Stimulated activated CD4-positive, alpha-beta T cell treated with anti-CD3 and anti-CD28 coated beads, Interleukin-2, amount 100 ng/mL, for 48 hours (primary cell): ENCODE measurements around the gene POLR2H.
A peak's percentile ranks its signal among the peaks of the same experiment; 100 is the strongest.
"Not testable (repeated sequence)": the region's sequence is repeated elsewhere in the genome, so short reads cannot be mapped to it uniquely, and the experiment has no call there.

ENCODE experiments used
- DNase-seq, 2 donors: peaks; one replicate each; pipeline ENCODE4 v3.0.0-alpha.2; 2020

The POLR2H gene

DNA sequence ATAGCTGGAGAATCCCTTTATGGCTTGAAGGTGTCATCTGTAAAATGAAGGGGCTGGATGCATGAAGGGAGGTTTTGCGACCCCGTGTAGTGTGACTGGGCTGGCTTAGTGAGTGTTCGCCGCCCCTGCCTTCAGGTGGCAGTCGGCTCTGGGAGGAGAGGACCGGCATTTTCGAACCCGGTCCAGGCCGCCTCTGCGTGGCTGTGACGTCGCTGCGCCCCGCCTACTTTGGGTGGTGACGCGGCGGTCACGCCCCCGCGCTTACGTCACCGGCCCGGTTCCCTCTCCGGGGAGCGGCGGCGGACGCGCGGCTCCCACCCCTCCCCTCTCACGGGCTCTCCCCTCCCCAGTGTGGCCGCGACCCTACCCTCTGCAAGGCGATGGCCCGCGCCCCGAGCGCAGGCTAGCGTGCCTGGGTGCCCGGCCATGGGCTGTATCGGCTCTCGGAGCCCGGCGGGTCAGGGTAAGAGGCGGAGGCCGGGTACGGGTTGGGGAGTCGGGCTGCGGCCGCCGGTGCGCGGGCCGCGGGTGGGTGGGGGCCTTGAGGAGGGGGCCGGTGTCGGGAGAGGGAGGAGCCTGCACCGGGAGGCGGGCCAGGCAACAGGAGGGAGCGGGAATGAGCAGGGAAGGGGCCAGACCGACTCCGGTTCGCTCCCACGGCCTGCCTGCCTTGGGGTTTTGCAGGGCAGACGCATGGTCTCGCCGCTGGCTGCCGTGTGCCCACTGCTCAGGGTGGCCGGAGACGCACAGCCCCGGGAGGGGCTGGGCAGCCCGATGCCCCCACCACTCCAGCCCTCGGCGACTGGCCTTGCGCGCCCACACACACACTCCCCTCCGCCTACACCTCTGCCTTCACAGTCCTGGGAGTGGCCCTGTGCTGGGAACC lies 25.6 kb upstream of the POLR2H start:
- peak; percentile 89 to 94 for DNase-seq

DNA sequence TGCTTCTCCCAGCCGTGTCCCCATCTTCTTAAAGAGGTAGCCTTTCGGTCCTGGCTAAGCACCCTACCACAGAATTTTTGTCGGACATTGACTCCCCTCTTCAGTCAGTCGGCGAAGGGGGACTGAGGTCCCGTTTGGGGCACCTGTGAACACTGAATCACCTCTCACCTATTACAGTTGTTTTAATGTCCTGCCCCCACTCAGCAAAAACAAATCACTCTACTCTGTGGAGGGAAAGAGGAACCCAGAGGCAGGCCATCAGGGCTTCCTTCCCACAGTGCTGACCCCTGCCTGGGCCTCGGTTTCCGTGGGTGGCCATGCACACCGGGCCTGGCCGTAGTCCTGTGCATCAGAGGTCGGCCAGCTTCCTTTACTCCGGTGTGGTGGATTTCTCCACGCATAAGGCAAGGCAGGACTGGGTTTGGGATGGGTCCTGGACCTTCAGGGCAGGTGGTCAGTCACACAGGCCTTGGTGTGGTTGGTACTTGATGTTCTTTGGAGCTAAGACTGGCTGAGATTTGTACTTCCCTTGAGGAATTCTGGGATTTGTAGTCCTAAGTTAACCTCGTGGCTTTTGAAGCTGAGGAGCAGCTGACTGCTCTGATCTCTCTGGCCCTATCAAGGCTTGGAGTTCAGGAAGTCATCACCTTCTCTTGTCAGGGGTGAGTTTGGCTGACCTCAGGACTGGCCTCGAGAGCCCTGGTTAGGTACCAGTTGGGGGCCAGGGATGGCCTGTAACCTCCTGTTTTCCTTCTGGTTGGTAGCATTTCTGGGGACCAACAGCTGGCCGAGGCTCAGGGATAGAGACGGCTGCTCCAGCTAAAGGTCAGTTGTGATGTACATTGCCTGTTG lies 24.7 kb upstream of the POLR2H start:
- DNase-seq: no peak

DNA sequence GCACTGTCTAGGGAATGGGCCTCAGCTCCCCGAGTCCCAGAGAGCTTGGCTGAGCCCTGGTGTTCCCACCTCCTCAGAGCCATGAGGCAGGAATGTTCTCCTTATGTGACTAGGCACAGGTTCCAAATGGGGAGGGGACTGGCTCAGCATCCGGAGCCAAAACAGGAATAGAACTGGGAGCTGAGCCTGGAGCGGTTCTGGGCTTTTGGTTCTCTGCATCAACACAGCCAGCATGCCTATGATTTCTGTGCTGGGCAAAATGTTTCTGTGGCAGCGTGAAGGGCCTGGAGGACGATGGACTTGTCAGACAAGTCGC lies 24.2 kb upstream of the POLR2H start, which contains the start of gene FAM131A:
Gene FAM131A (plus strand): TSS at position 202 of the 316 bp plus-strand sequence. CDS start 31 bp downstream, at position 233.
- no peak for DNase-seq

DNA sequence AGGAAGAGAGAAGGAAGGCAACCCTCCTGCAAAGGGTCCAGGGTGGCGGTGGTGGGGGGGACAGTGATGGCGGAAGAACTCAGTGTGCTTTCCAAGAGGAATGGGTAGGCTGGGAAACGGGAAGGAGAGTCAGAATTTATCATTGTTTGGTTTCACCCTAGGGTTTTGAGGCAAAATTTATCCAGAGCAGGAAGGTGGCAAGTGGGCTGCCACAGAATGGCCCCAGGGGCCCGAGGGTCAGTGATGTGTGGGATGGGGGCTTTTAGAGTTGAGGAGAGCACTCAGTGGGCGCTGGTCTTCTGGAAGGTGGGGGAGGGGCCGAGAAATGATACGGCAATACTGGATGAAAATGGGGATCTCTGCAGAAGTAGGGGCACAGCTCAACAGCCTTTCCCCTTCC lies 23.5 kb upstream of the POLR2H start:
- DNase-seq: no peak

DNA sequence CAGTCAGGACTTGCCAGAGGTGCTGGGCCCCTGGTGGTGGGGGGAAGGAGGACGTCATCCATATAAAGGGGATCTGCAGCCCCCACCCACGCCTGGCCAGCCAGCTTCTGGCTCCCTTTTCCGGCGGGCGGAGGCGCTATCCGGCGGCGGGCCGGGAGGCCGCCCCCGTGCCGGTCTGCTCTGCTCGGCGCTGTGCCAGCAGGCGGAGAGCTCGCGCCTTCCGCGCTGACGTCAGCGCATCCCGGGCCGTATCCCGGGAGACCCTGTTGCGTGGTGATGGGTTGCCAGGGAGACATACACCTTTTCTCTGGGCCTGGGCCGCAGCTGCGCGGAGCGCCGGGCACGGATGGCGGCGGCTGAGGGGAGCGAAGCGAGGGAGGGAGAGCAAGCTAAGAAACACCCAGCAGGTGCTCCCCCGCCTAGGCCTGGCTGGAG lies 23.0 kb upstream of the POLR2H start:
- DNase-seq: no peak

DNA sequence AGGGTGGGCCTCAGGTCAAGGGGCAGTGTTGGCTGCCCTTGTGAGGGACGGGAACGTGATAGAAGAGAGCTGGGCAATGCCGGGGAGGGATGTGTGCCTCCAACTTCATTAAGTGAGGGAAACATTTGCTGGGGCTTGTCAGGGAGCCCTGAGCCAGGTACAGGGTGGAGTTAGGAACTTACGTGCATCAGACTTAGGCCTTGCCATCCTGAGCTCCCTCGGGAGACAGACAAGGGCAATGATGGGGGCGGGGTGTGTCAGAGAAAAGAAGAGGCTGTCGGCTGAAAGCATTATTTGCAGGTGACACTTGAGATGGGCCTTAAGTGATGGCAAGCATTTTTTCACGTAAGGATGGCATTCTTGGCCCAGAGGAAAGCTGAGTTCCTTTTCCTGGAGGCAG lies 22.5 kb upstream of the POLR2H start:
- DNase-seq: no peak

DNA sequence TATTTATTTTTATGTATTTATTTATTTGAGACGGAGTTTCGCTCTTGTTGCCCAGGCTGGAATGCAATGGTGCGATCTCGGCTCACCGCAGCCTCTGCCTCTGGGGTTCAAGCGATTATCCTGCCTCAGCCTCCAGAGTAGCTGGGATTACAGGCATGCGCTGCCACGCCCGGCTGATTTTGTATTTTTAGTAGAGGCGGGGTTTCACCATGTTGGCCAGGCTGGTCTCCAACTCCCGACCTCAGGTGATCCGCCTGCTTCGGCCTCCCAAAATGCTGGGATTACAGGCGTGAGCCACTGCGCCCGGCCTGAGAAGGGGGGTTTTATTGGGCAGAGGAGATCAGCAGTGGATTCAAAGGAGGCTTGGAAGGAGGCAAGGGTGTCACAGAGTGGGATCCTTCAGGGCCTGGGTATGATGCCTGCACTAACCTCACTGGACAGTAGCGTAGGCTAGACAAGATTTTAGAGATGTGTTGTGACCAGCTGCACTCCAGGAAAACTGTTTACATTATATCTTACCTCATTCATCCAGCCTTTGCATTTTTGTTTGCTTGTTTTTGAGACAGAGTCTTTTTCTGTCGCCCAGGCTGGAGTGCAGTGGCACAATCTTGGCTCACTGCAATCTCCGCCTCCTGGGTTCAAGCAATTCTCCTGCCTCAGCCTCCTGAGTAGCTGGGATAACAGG lies 21.9 kb upstream of the POLR2H start:
- not testable (repeated sequence) for DNase-seq

DNA sequence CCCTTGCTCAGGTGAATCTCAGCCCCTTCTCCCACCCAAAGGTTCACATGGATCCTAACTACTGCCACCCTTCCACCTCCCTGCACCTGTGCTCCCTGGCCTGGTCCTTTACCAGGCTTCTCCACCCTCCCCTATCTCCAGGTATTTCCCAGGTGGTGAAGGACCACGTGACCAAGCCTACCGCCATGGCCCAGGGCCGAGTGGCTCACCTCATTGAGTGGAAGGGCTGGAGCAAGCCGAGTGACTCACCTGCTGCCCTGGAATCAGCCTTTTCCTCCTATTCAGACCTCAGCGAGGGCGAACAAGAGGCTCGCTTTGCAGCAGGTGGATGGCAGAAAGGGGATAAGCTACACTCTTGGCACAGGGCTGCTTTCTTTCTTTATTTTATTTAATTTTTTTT lies 19.6 kb upstream of the POLR2H start:
- DNase-seq: no peak

DNA sequence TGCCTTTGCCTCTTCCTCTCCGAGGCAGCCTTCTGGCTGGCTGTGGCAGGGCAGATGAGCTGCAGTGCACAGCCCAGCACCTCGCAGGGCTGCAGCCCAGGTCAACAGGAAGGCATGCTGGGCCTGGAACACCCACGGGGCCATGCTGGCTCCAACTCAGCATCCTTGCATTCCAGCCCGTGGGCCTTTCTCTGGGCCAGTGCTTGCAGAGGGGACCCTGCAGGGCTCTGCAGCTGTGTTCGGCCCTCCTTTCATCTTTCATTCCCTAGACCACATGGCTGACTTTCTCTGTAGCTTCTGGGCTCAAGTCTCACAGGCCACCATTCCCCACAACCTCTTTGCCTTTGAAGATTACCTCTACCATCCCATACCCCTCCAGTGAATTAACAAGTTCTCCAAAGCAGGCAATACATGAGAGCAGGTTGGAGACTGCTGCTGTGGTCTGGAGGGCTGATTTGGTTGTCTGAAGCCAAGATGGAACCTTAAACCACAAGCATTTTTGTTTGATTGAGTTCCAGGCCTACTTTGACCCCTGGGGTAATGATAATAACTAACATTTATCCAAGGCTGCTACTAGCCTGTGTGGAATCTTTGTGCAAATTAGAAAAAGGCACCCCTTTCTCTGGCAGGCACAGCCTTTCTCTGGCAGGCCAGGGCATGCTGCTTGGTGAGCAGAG lies 18.2 kb upstream of the POLR2H start:
- no peak for DNase-seq

DNA sequence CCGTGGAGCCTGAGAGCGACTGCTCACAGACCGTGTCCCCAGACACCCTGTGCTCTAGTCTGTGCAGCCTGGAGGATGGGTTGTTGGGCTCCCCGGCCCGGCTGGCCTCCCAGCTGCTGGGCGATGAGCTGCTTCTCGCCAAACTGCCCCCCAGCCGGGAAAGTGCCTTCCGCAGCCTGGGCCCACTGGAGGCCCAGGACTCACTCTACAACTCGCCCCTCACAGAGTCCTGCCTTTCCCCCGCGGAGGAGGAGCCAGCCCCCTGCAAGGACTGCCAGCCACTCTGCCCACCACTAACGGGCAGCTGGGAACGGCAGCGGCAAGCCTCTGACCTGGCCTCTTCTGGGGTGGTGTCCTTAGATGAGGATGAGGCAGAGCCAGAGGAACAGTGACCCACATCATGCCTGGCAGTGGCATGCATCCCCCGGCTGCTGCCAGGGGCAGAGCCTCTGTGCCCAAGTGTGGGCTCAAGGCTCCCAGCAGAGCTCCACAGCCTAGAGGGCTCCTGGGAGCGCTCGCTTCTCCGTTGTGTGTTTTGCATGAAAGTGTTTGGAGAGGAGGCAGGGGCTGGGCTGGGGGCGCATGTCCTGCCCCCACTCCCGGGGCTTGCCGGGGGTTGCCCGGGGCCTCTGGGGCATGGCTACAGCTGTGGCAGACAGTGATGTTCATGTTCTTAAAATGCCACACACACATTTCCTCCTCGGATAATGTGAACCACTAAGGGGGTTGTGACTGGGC lies 16.8 kb upstream of the POLR2H start:
- DNase-seq: no peak

DNA sequence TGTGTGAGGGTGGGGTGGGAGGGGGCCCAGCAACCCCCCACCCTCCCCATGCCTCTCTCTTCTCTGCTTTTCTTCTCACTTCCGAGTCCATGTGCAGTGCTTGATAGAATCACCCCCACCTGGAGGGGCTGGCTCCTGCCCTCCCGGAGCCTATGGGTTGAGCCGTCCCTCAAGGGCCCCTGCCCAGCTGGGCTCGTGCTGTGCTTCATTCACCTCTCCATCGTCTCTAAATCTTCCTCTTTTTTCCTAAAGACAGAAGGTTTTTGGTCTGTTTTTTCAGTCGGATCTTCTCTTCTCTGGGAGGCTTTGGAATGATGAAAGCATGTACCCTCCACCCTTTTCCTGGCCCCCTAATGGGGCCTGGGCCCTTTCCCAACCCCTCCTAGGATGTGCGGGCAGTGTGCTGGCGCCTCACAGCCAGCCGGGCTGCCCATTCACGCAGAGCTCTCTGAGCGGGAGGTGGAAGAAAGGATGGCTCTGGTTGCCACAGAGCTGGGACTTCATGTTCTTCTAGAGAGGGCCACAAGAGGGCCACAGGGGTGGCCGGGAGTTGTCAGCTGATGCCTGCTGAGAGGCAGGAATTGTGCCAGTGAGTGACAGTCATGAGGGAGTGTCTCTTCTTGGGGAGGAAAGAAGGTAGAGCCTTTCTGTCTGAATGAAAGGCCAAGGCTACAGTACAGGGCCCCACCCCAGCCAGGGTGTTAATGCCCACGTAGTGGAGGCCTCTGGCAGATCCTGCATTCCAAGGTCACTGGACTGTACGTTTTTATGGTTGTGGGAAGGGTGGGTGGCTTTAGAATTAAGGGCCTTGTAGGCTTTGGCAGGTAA lies 16.0 kb upstream of the POLR2H start:
- no peak for DNase-seq

DNA sequence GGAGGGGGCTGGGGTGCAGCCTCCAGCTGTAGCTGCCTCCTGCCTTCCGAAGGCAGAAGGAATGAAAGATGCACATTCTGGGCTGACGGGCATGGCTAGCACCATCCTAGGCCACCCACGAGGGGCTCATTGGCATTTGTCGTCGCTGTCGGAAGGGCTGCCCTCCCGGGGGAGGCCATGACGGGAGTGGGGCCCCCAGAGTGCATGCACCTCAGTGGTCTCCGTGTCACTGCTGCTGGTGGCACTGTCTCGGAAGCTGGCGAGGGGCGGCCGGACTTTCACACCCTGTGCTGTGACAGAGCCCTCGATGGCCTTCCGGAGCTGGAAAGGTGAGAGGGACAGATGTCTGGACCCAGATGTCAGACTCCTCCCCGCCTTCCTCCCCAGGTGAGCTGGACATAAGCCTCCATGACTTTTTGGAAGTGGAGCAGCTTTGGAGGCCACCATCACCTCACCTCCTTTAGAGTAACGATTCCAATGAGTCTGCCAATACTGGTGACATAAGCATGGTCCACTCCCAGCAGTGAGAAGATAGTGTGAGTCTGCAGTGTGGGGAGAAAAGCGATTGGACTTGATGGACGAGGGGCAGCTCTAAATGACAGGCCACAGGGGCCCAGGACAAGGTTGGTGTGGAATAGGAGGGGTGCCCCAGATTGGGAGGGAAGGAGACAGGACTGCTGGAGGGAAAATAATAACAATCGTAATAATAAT lies 14.9 kb upstream of the POLR2H start:
- DNase-seq: no peak

DNA sequence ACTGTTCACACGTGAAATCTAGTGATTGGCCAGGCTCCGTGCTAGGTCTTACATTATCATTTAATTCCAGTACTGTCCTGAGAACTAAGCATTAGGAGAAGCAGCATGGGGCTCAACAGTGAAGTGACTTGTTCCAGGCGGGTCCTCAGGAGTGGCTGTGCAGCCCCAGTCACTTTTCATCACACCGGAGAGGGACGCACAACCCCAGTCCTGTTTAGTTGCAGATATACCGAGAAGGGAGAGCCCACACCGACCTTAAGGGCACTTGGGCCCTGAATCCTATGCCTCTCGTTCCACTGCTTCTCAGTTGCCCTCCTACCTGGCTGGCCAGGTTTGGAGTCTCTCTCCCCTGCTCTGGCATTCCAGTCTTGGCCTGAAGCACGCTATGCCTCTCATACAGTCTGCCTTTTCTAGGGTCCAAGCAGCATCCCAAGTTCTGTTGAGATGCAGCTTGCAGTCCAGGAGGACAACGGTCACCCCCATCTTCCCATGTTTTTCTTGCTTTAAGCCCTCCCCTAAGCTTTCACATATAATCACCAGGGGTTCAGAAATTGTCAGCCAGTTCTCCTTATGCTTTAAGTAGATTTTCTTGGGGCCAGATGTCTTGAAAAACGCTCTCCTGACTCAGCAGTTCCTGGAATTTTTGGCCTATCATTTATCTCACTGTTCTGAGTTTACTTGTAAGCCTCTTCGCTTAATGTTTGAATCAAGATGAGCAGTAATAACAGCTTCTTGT lies 14.0 kb upstream of the POLR2H start:
- no peak for DNase-seq

DNA sequence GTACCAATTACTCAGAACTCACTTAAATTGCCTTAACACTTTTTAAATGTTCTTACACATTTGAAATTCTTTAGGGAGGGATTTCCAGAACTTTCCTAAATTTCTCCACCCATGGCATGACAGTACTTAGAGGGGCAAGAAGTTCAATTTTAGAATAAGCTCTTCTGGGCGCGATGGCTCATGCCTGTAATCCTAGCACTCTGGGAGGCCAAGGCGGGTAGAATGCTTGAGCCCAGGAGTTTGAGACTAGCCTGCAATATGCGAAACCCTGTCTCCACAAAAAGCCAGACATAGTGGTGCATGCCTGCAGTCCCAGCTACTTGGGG lies 13.5 kb upstream of the POLR2H start:
- DNase-seq: no peak

DNA sequence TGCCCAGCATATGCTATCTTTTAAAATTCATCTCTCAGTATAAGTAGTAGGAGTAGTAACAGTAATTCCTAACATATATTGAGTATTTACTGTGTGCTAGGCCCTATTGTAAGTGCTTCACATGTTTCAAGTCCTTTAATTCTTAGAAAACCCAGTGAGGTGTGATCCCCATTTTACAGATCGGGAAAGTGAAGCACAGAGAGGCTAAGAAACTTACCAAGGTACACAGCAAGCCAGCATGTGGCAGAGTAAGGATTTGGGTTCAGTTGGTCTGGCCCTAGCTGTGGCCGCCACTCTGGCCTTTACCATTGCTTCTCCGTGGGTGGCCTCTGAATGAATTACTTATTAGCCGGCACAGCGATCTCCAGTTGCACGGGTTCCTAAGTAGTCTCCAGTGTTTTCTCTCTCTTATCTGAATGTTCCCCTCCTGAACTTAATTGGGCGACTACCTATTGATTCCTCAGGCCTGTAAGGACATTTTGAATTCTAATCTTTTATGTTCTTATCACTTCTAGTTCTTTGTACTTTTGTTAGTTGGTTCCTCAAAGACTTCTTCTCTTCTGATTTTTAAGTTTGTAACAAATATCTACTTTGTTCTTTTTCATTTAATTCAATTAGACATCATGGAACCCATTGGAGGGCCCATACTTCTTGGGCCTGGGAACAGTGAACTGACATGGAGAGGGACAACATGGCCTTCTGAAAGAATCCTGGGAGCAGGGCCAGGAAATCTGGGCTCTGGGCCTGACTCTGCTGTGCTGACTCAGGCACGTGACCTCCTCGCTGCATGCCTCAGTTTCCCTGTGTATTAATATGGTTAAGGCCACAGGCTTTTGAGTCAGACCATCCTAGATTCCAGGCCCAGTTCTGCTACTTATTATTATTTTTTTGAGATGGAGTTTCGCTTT lies 11.7 kb upstream of the POLR2H start:
- DNase-seq: no peak

DNA sequence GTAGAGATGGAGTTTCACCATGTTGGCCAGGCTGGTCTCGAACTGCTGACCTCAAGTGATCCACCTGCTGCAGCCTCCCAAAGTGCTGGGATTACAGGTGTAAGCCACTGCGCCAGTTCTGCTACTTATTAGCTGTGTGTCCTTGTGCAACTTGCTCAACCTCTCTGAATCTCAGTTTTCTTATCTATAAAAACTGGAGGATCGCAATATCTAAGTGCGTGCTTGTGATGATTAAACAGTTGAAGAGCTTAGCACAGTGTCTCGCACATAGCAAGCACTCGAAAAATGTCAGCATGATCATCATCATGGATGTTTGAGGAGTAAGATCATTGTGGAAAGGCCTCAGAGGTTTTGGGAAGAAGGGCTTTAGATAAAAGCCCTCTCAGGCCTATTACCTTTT lies 10.9 kb upstream of the POLR2H start:
- DNase-seq: no peak

DNA sequence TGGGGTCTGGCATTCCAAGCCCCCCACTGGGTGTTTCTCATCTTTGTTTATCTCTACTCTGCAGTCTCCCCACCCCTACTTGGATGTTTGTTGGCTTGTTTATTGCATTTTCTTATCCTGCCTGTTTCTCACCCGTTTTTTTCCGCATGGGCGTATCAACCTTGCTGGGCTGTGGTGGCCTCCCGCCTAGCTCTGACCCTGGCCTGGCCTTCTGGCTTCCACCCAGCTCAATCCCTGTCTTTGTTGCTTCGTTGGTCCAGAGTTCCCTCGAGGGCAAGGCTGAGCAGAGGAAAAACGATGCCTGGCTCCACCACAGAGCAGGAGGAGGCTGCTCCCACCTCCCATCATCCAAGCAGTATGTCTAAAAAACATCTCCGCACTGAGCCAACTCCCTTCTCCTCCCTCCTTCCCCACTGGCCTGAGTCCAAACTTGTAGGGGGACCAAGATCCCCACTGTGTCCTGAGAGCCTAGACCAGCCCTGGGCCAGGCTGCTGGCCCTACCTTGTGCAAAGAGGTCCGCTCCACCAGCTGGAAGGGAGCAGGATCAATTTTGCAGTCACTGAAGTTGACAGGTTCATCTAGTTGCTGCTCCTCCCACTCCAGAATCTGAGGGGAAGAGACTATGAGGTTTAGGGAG lies 9.9 kb upstream of the POLR2H start:
- DNase-seq: no peak

DNA sequence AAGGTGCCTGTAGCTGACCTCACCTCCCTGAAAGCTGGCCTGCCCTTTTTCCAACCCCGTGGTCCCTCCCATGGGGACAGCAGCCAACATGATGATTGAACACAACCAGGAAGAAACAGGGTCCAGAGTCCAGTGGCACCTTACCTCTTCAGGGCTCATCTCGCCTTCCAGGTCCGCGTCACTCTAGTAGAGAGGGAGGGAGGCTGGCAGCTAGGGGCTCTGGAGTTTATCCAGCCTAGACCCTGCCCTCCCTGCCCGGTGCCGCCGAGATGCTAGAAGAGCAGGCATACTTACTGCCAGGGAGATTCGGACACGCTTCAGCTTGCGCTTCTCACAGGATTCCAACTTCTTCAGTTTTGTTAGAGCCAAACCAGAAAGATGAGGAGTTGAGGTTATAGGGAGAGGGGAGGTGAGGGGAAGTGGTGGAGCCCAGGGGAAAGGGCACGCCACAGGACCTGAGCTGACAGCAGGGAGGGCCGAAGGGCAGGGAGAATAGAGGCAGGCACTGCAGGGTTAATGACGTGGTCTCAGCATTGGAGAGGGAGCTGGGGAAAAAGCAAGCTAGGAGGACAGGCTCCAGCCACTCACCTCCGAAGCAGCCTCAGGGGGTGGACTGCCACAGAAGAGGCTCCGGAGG lies 9.2 kb upstream of the POLR2H start:
- DNase-seq: no peak
